ENCODE data around the gene MTARC2. TPM values are rescaled to one million over a fixed set of nuclear protein-coding genes. Genes with fewer than 3 reads are reported as not detected.
"Not testable (repeated sequence)": the region's sequence is repeated elsewhere in the genome, so short reads cannot be mapped to it uniquely, and the experiment has no call there.

MTARC2 gene
- total and polyA plus RNA-seq, 7 donors, result 4.8 to 22.7 (median 11.9) TPM

DNA sequence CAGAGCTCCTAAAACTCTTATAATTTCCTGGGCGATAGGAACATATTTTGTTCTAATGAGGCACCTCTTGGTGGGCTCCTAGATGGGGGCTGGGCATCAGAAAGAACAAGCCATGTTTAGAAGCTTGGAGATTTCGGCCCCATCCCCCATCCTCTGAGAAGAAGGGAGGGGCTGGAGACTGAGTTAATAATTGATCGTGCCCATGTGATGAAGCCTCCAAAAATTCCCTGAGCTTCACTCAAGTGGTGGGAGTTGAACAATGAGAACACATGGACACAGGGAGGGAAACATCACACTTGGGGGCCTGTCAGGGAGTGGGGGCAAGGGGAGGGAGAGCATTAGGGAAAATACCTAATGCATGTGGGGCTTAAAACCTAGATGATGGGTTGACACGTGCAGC is 39.9 kb upstream of the MTARC2 start:
- WGBS, 2 donors, result 90 to 98% methylated on average over 4 of the region's 4 CpGs
- no peaks in the 10 kb centered on the region for H3K4me1 ChIP-seq
- no peaks in the 10 kb centered on the region for H3K9me3 ChIP-seq
- H3K4me3 ChIP-seq, result no peak overlapping the region
- intact Hi-C loops (cut with DNase I), result no loop called here
- no peak for TF ChIP-seq EP300 (IDR thresholded peaks at IDR 0.05)
- TF ChIP-seq, protein P1, sequence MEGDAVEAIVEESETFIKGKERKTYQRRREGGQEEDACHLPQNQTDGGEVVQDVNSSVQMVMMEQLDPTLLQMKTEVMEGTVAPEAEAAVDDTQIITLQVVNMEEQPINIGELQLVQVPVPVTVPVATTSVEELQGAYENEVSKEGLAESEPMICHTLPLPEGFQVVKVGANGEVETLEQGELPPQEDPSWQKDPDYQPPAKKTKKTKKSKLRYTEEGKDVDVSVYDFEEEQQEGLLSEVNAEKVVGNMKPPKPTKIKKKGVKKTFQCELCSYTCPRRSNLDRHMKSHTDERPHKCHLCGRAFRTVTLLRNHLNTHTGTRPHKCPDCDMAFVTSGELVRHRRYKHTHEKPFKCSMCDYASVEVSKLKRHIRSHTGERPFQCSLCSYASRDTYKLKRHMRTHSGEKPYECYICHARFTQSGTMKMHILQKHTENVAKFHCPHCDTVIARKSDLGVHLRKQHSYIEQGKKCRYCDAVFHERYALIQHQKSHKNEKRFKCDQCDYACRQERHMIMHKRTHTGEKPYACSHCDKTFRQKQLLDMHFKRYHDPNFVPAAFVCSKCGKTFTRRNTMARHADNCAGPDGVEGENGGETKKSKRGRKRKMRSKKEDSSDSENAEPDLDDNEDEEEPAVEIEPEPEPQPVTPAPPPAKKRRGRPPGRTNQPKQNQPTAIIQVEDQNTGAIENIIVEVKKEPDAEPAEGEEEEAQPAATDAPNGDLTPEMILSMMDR (IDR thresholded peaks at IDR 0.05), result no peak
- H3K36me3 ChIP-seq, result no peaks in the 10 kb centered on the region
- H3K27me3 ChIP-seq, result no peaks in the 10 kb centered on the region
- H3K27ac ChIP-seq, result no peak overlapping the region
- no peak for DNase-seq

DNA sequence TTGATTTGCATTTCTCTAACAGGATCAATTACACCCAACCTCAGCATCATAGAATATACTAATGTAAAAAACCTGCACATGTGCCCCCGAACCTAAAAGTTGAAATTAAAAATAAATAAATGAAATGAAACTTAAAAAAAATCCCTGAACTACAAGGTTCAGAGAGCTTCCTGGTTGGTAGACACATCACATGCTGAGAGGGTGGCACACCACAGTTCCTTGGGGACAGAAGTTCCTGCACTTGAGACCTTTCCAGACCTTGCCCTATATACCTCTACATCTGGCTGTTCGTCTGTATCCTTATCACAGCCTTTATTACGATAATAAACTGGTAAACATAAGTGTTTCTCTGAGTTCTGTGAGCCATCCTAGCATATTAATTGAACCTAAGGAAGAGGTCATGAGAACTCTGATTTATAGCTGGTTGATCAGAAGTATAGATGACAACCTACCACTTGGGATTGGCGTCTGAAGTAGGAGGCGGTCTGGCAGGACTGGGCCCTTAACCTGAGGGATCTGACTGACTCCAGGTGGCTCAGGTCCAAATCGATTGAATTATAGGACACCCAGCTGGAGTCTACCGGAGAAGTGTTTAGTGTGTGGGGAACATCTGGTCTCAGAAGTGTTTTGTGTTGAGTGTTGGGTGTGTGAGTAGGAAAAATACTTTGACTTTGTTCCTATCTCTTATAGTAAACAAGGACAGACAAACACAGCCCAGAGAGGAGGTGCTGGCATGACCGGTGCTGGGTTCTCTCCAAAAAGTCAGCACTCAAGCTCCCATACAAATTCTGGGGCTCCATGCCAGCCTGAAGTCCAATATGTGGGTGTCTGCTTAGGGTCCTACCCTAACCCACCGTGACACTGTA is 39.0 kb upstream of the MTARC2 start:
- WGBS, 2 donors, result 24 to 59% methylated on average over 9 of the region's 9 CpGs
- TF ChIP-seq POLR2AphosphoS5 (IDR thresholded peaks at IDR 0.05), result no peak
- TF ChIP-seq, protein P1 (IDR thresholded peaks at IDR 0.05), result no peak
- no peak for TF ChIP-seq EP300 (IDR thresholded peaks at IDR 0.05)
- no peak for TF ChIP-seq POLR2A (IDR thresholded peaks at IDR 0.05)
- H3K27ac ChIP-seq, result no peak overlapping the region
- no peak overlapping the region for H3K4me3 ChIP-seq
- no peaks in the 10 kb centered on the region for H3K4me1 ChIP-seq
- no peak for DNase-seq
- no peaks in the 10 kb centered on the region for H3K9me3 ChIP-seq
- no peaks in the 10 kb centered on the region for H3K27me3 ChIP-seq
- no peaks in the 10 kb centered on the region for H3K36me3 ChIP-seq
- intact Hi-C loops (cut with DNase I), result no loop called here

DNA sequence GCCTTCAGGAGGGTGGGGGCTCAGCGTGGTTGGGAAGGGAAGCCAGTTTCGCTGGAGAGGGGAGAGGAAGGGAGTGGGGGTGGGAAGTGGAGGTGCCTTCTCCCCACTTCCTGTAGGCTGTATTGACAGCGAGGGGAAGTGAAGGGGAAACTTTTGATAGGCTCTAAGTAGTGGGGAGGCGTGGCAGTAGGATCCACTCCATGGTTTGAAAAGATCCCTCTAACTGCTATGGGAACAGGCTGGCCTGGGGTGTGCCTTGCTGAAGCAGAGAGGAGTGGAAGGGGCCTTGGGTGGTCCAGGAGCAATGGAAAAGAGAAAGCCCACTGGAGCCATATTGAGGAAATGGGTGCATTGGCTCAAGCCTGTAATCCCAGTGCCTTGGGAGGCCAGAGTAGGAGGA is 37.8 kb upstream of the MTARC2 start:
- Histone ChIP-seq H3K4me3 (no peak overlapping the region), H3K27me3 (no peaks in the 10 kb centered on the region), H3K4me1 (no peaks in the 10 kb centered on the region), H3K9me3 (no peaks in the 10 kb centered on the region), H3K36me3 (no peaks in the 10 kb centered on the region), H3K27ac (no peak overlapping the region)
- intact Hi-C loops (cut with DNase I), result no loop called here
- WGBS, 2 donors, result 71 to 85% methylated on average over 4 of the region's 4 CpGs
- TF ChIP-seq POLR2AphosphoS5 (IDR thresholded peaks at IDR 0.05) (no peak), EP300 (IDR thresholded peaks at IDR 0.05) (no peak), POLR2A (IDR thresholded peaks at IDR 0.05) (no peak)
- TF ChIP-seq, protein P1 (IDR thresholded peaks at IDR 0.05), result no peak
- DNase-seq, result no peak

DNA sequence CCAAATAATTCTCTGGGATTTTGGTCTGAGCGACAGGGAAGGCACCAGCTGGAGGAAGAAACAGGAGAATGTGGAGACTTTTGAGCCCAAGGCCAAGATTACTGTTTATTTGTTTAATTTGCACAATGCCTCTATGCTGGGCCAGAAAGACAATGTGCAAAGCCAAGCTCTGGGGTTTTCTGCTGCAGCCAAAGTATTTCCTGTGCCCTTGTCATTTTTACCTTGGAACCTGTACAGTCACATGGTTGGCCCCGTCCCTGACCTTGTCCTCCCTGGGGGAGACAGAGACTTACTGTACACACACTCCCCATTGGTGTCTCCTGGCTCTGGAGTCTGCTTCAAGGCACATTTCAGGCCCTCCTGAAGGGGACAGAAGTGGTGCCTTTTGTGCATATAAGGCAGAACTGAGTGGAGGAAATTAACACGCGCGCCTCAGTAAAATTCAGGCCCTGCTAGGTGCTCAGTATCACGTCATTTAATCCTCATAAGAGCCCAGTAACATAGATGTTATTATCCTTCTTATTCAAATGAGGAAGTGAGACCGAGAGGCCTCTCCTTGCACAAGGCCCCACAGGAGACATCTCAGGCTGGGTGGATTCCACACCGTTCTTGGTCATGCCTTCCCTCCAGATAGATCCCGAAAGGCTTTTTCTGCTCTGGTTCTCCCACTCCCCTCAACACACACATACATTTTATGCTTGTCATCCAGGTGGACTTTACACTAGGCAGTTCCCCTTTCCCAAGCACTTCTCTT is 36.9 kb upstream of the MTARC2 start:
- intact Hi-C loops (cut with DNase I), result no loop called here
- WGBS, 2 donors, result 79 to 85% methylated on average over 9 of the region's 9 CpGs
- H3K27ac ChIP-seq, result no peak overlapping the region
- H3K4me3 ChIP-seq, result no peak overlapping the region
- H3K36me3 ChIP-seq, result no peaks in the 10 kb centered on the region
- H3K9me3 ChIP-seq, result no peaks in the 10 kb centered on the region
- H3K4me1 ChIP-seq, result no peaks in the 10 kb centered on the region
- TF ChIP-seq EP300 (IDR thresholded peaks at IDR 0.05) (no peak), POLR2A (IDR thresholded peaks at IDR 0.05) (no peak), POLR2AphosphoS5 (IDR thresholded peaks at IDR 0.05) (no peak)
- TF ChIP-seq, protein P1 (IDR thresholded peaks at IDR 0.05), result no peak
- no peak for DNase-seq
- H3K27me3 ChIP-seq, result no peaks in the 10 kb centered on the region

DNA sequence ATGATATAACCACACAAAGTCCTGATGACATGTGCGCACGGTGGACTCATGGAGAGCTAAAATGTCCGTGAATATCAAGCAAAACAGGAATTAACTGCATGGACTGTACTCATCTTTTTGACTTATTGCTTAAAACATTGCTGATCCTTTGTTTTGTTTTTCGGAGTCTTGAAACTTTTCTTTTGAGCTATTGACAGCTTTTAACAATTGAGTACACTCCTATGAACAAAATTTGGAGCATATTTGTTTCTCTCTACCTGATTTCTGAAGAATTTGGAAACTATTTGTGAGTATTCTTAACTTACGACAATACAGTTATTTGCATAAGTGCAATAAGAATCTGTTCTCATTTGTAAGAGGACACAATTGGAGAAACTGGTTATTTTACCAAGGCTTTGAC is 32.1 kb upstream of the MTARC2 start:
- H3K4me1 ChIP-seq; intact Hi-C loops (cut with DNase I); H3K27ac ChIP-seq; H3K4me3 ChIP-seq; H3K27me3 ChIP-seq; H3K9me3 ChIP-seq; DNase-seq; H3K36me3 ChIP-seq: not testable (repeated sequence)
- 96 to 97% methylated on average over 5 of the region's 5 CpGs for WGBS, 2 donors

Data from sigmoid colon (tissue), 7 donors.